Testis (tissue), 2 donors: ENCODE data around the gene FPR1.

Experiments used
- POLR2A ChIP-seq: fragments of 450-650 bp; IDR thresholded peaks from one replicate; pipeline ENCODE4 v1.6.1; 2017; ENCODE audit warnings: antibody characterized with exemption, mild to moderate bottlenecking, moderate library complexity
- TF ChIP-seq, protein P1 (sequence below), 3 experiments: fragments of 450-650 bp in 2 of 3; fragments of 200-600 bp in 1 of 3; sonication (generic) in 1 of 3; IDR thresholded peaks; one replicate each; pipeline ENCODE4 v1.5.1; 2016 to 2019; ENCODE audit warnings: antibody characterized with exemption in 3 of 3, mild to moderate bottlenecking in 2 of 3, moderate library complexity in 1 of 3

DNA sequence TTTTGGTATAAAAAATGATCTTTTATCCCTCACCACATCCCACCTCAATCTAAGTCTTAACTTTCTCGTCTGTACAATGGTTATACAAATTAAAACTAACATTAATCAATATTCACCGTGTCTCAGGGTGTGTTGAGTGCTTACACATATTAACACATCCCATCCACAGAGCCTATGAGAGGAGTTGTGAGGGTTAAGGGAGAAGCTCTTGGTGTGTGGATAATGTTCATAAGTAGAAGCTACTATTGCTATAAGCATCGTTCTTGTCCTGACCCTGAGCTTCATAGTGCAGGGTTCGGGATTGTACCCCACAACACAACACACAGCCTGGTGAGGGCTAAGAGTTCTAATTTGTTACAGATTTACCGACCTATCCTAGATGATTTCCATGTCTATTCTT, 45.8 kb upstream of the FPR1 start:
- TF ChIP-seq, protein P1, sequence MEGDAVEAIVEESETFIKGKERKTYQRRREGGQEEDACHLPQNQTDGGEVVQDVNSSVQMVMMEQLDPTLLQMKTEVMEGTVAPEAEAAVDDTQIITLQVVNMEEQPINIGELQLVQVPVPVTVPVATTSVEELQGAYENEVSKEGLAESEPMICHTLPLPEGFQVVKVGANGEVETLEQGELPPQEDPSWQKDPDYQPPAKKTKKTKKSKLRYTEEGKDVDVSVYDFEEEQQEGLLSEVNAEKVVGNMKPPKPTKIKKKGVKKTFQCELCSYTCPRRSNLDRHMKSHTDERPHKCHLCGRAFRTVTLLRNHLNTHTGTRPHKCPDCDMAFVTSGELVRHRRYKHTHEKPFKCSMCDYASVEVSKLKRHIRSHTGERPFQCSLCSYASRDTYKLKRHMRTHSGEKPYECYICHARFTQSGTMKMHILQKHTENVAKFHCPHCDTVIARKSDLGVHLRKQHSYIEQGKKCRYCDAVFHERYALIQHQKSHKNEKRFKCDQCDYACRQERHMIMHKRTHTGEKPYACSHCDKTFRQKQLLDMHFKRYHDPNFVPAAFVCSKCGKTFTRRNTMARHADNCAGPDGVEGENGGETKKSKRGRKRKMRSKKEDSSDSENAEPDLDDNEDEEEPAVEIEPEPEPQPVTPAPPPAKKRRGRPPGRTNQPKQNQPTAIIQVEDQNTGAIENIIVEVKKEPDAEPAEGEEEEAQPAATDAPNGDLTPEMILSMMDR (IDR thresholded peaks at IDR 0.05), result no peak
- no peak for TF ChIP-seq POLR2A
